ENCODE measurements around the gene MFSD6. TPM values are rescaled to one million over a fixed set of nuclear protein-coding genes. Genes with fewer than 3 reads are reported as not detected.

MFSD6 gene
- total and polyA plus RNA-seq, 2 of the 8 experiments (the other 6 are each of a cell fraction or from before 2014, with no cell fraction given) = 1.8 to 5.1 TPM

GRCh38 chr2:190447766-190448165 is 39.6 kb downstream of the MFSD6 start (continued):
- TF ChIP-seq CHD7 (IDR thresholded peaks at IDR 0.05; ENCODE audit: insufficient replicate concordance, low read length) = no peak
- TF ChIP-seq NRF1 (IDR thresholded peaks at IDR 0.05; ENCODE audit: low read depth, low read length) = no peak
- no peak for TF ChIP-seq TEAD4 (IDR thresholded peaks at IDR 0.05; ENCODE audit: low read depth, low read length)
